Thyroid gland (tissue), 4 donors: ENCODE results near the gene UQCRC2.

Source experiments
- CTCF ChIP-seq, 6 experiments: fragments of 200-600 bp in 3 of 6; fragments of 450-650 bp in 3 of 6; sonication (generic) in 3 of 6; IDR thresholded peaks; one replicate each; pipeline ENCODE4 v1.5.1; 2016 to 2019; ENCODE audit warnings: antibody characterized with exemption in 6 of 6, mild to moderate bottlenecking in 2 of 6, inconsistent platforms in 1 of 6, moderate library complexity in 1 of 6
- POLR2A ChIP-seq, 2 donors: fragments of 450-650 bp; IDR thresholded peaks; one replicate each; pipeline ENCODE4 v1.6.1; 2017; ENCODE audit warnings: antibody characterized with exemption in 2 of 2, mild to moderate bottlenecking in 2 of 2, moderate library complexity in 1 of 2

GRCh38 chr16:21994856-21995465 is 41.8 kb downstream of the UQCRC2 start:
- TF ChIP-seq CTCF (IDR thresholded peaks at IDR 0.05): no peak
- TF ChIP-seq POLR2A (IDR thresholded peaks at IDR 0.05): no peak
